ENCODE data around the gene APOF.
"Not testable (repeated sequence)": the region's sequence is repeated elsewhere in the genome, so short reads cannot be mapped to it uniquely, and the experiment has no call there.

Gene APOF

DNA sequence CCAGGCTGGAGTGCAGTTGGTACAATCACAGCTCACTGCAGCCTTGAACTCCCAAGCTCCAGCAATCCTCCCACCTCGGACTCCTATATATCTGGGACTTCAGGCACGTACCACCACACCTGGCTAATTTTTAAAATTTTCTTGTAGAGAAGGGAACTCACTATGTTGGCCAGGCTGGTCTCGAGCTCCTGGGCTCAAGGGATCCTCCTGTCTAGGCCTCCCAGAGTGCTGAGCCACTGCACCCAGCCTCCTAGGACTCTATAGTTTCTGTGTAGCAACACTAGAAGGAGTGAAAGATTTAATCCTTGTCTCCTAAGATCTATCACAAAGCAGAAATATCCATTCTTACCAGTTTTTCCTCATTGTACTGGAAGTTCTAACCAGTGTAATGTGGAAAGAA, 4.3 kb upstream of the APOF start:
- DNase-seq: no peak

DNA sequence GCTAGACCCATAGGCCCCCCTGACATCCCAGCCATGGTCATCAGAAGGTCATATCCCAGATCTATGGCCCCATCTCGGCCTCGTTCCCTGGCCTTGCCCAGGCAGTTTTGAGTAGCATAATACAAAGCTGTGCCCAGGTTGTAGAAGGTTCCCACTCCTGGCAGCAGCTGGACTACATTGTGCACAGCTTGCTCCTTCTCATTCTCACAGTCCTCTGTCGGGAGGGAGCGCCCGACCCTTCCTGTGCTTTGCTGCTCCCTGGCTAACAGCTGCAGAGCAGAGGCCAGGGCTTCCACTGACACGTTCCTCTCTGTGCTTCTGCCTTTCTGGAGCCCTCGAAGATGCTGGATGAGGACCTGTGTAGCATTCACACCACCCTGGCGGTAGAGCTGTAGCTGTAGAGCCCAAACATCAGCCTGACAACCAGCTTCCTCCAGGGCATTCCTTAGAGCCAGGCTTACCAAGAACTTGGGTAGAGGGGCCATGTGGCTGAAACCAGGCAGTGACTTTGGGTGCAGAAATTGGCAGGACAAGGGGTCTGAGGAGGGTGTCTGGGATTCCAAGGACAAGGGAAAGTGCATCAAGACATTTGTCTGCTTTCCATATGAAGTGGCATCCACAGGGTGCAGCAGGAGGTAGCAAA, 1.0 kb downstream of the APOF start:
- no peak for DNase-seq

DNA sequence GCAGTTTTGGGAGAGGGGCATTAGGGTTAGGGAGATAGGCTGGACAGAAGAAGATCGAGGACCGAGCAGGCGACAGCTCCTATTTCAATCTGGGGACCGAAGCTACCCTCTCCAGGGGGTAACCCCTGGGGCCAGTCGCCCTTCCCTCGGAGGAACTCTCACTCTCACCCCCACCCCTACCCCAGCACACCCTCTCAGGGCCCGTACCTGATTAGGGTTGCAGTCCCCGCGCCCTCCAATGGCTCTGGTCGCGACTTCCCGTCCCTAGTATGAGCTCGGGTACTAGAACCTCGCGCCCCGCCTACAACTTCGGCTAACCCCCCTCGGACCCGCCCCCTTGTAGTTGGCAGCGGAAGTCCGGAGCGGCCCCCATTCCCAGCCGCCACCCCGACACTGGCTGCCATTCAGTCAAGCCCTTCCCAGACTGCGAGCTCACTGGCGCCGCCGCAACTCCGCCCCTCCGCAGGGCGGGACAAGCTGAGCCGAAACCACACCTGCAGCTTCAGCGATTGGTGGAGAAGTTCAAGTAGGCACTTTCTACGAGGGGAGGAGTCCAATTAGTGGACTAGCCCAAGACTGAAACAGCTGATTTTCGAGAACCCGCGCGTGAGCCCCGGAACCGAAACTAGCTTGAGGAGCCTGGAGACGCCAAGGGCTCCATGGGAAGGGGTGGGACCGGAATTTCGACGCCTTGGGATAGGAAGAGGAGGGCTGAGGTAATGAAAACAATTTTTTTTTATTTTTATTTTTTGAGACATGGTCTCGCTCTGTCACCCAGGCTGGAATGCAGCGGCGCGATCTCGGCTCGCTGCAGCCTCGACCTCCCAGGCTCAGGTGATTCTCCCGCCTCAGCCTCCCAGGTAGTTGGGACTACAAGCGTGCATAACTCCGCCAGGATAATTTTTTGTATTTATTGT, 2.5 kb downstream of the APOF start, which contains the start of gene STAT2:
Gene STAT2 (minus strand): TSS at position 257 of the 917 bp plus-strand sequence. CDS start 3,536 bp downstream, outside the sequence.
- DNase-seq: peak; percentile 94

DNA sequence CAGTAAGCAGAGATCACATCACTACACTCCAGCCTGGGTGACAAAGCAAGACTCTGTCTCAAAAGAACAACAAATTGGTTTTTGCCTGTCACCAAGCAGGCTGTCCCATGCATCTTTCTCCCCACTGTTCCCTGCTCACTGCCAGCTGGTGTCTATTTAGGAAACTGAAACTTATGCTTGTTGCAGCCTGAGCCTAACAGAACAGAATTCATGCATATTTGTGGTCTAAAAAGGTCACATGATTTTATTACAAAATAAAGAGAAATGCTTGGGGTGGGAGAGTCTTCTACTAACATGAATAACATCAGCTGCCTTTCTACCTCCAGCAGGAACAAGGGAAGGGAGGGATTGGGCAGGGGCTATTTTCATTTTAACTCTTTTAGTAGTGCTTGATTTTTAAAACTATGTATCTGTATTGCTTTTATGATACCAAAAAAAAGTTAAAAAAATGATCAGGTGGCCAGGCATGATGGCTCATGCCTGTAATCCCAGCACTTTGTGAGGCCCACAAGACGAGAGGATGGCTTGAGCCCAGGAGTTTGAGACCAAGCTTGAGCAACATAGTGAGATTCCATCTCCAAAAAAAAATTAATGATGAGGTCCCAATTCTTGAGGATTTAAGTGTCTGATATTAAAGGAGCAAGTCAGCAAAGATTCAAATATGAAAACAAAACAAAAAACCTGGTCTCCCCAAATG, 3.7 kb downstream of the APOF start:
- DNase-seq: no peak

DNA sequence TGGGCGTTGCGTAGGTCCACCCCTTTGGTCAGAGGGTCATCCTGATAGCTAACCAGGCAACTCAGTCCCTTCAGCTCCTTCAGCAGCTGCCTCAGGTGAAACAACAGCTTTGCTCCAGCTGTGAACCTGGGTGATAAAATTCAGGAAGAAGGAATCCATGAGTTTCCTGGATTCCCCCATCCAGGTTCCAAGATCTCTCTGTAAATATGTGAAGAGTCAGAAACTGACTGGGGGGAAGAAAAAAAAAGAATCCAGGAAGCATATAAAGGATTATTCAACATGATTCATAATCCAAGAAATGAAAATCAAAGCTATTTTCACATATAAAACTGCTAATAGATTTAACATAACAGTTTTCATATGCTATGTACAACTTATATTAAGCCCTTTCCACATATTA, 11.3 kb downstream of the APOF start:
- no peak for DNase-seq

DNA sequence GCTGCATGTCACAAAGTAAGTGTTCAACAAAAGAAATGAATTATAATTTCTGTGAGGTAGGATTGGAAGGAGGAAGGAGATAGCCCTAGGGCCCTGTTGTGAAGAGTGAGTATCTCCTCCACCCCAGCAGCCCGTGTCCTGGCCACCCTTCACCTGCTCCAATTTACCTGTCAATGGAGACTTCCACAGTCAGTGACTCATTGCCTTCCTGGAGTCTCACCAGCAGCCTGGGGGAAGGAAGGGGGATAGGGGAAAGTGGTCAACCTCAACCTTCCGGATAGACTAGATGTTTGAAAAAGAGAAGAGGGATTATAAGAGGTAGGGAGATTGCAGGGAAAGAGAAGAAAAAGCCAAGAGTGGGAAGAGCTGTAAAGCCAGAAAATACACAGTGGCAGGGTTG, 12.0 kb downstream of the APOF start:
- DNase-seq: no peak

DNA sequence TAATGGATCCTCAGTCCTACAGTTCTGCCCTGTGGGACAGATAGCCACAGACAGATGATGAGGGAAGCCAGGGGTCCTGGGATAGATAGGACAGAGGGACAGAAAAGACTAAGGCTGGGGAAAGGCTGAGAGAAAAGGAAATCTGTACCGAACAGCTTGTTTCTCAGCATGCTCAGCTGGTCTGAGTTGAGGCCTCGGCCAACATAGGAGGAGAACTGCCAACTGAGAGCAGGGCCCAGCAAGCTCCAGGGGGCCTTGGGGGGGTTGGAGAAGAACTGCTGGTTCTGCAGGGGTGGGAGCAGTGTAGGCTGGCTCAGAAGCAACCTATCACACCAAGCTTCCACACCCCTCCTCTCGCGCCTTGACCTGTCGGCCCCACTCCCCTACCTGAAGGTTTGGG, 13.9 kb downstream of the APOF start:
- no peak for DNase-seq

DNA sequence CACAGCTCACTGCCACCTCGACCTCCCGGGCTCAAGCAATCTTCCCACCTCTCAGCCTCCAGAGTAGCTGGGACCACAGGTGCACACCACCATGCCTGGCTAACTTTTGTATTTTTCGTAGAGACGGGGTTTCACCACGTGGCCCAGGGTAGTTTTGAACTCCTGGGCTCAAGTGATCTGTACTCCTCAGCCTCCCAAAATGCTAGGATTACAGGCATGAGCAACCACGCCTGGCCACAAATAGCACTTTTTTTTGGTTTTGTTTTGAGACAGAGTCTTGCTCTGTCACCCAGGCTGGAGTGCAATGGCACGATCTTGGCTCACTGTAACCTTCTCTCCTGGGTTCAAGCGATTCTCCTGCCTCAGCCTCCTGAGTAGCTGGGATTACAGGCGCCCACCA, 15.4 kb downstream of the APOF start:
- not testable (repeated sequence) for DNase-seq

DNA sequence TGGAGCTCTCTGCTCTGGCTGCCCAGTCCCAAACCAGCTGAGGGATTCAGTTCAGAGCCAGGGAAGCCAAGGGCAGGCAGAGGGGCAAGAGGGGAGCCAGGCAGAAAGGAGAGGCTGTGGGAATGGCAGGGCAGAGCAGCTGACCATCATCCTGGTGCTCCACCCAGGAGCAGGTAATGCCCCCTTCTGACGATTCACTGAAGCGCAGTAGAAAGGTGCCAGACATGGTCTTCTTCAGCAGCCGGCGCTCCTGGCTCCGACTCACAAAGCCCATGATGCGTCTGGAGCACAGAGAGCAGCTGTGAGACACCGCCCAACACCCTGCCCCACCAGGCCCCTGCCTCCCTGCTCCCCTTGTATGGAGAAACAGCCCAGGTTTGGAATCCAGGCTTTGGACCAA, 16.0 kb downstream of the APOF start:
- DNase-seq: no peak

DNA sequence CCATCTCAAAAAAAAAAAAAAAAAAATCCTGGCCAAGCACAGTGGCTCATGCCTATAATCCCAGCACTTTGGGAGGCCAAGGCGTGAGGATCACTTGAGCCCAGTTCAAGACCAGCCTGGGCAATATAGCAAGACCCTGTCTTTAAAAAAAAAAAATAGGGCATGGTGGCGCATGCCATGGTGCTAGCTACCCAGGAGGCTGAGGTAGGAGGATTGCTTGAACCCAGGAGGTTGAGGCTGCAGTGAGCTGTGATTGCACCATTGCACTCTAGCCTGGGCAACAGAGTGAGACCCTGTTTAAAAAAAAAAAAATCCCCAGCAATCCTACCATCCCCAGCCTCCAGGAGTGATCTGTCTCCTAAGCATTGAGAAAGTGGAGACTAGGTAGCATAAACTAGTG, 20.4 kb downstream of the APOF start:
- DNase-seq: not testable (repeated sequence)

DNA sequence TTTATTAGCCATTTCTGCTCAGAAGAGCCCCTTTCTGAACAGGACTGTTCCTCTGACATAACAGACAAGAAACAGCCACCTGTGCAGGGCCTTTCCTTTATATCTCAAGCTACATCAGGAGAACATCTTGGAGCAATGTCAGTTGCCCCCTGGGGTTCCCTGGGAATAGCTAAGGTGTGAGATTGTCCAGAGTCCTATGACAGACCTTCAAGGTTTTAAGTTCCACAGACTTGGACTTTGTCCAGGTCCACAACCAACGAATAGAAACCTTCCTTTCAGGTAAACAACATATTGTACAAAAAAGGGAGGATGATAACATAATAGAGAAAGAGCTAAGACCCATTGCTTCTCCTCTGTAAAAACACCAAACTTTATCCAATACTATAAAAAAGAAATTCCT, 21.0 kb downstream of the APOF start:
- no peak for DNase-seq

DNA sequence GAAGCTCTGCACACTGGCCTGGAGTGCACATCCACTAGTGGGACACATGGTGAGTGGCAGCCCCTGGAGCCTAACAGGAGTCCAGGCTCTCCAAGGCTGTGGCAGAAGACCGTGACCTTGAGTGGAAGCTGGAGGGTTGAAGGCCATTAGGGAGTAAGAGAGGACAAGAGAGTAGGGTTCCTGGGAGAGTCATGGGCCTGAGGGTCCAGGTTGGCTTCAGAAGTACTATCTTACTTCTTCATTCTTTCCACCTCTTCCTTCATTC, 23.6 kb downstream of the APOF start:
- no peak for DNase-seq

DNA sequence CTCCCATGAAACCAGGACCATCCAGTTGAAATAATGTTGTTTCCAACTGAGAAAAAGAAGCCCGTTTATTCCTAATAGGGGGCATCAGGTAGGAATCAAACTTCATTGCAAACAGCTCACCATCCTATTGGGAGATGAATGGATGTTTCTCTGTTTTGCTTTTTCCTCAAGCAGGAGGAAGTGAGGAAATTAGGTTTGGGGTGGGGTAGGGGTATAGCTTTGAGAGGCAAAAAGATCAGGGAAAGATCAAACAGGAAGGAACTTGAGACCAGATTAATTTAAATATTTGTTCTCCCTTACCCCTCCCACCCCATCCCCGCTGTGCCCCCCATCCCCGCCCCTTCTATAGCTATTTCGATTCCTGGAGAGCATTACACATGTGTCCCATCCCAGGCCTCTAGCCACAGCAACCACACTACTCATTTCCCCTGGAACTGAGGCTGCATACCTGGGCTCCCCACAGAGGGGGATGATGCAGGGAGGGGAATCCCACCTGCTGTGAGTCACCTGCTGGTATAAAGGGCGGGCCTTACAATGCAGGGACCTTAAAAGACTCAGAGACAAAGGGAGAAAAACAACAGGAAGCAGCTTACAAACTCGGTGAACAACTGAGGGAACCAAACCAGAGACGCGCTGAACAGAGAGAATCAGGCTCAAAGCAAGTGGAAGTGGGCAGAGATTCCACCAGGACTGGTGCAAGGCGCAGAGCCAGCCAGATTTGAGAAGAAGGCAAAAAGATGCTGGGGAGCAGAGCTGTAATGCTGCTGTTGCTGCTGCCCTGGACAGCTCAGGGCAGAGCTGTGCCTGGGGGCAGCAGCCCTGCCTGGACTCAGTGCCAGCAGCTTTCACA, 24.1 kb downstream of the APOF start, which contains the start of gene IL23A:
Gene IL23A (plus strand): TSS at position 577 of the 850 bp plus-strand sequence. CDS start 161 bp downstream, at position 738.
- no peak for DNase-seq

DNA sequence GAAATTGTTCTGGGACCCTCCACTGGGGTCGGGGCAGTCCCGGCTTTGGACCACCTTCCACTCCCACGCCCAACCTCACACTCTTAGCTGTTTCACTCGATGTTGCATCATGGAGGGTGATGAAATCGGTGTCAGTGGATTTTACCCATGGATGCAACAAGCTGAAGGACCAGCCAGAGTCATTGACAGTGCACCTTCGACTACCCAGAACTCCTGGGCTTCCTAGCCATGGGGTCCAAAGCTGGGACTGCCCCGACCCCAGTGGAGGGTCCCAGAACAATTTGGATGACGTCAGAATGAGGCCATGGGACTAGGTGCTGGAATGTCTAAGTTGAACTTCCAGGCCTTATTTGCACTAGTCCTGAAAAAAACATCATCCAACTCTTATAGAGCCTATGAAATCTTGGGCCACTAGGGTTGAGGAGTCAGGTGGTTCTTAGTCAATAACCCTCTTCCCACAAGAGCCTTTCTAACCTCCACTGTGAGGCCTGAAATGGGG, 24.9 kb downstream of the APOF start:
- DNase-seq: no peak

DNA sequence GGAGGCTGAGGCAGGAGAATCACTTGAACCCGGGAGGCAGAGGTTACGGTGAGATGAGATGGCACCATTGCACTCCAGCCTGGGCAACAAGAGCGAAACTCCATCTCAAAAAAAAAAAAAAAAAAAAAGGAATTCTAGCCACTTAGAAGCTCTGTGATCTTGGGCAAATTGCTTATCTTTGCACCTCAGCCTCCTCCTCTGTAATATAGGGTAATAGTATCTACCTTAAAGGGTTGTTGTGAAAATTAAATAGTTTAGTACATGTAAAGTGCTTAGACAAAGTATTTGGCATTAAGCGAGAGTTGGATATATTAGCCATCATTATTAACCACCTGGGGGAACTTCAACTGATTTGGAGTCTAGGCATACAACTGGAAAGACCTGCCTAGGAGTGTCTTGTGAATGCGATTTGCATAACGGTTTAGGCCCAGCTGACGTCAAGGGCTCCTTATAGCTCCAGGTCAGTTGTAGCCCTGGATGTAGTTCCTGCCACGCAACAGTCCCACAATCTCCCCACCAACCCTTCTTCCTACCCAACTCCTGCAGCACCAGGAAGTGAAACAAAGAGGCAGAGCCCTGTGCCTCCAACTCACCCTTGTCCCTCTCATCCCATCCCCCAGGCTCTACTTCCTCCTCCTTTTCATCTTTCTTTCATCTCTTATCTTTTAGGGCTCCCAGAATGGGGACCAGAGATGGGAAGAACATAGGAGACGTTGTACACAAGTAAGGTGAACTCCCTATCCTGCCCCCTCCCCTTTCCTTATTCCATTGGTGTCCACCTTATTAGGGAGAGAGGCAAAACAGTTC, 26.1 kb downstream of the APOF start:
- DNase-seq: no peak

DNA sequence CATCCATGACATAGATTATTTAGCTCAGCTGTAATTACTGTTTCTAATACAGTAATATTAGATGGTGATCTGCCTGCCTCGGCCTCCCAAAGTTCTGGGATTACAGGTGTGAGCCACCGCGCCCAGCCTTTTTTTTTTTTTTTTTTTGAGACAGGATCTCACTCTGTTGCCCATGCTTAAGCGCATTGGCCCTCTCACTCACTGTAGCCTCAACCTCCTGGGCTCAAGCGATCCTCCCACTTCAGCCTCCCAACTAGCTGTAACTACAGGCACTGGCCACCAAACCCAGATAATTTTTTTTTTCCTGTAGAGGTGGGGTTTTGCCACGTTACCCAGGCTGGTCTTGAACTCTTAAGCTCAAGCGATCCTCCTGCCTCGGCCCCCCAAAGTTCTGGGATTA, 27.1 kb downstream of the APOF start:
- not testable (repeated sequence) for DNase-seq

DNA sequence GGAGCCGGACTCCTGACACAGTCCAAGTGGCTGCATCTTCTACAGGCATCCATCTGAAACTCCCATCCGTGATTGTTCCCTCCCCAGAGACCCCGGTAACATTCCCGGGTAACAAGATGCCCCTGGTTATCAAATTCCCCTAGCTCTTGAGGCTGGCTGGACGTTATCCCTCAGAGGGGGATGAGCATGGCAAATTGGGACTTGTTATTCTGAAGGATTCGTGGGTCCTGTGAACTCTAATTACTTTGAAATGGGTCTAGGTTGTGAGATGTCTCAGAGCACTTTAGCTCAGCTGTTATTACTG, 28.2 kb downstream of the APOF start:
- DNase-seq: no peak

DNA sequence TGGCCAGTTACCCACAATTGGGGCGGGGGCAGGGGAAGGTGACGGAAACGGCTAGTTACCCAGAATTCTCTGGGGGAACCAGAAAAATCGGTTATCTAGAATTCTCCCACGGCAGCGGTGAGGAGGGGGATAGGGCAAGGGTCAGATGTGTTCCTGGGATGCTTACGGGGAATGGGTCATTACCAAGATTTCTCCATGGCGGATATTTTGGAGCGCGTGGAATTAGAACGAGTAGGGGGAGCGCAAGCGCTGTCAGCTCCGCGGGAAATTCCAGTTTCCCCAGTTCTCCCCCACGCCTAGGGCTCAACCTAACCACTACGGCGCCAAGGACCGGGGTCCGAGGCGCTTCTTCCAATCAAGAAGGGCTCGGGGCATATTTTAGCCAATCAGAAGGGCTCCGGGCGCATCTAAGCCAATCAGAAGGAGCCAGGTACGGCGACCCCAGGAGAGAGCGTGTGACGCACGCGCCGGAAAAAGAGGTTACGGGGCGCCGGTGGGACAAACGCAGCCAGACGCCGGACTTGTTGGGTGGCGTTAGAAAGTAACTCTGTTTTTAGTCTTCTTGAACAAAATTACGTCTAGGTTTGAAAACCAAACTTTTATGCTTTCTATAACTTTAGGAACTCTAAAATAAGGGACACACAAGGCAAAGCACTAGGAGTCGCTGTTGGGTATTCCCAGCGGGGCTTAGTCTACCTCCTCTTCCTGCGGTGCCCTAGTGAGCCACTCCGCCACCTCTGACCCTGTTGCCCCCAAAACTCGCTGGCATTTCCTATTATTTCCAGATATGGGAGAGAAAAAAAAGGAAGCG, 28.8 kb downstream of the APOF start, which contains the start of gene PAN2:
Gene PAN2 (minus strand): TSS at position 322 of the 811 bp plus-strand sequence. CDS start 906 bp downstream, outside the sequence.
- peak; percentile 90 for DNase-seq

DNA sequence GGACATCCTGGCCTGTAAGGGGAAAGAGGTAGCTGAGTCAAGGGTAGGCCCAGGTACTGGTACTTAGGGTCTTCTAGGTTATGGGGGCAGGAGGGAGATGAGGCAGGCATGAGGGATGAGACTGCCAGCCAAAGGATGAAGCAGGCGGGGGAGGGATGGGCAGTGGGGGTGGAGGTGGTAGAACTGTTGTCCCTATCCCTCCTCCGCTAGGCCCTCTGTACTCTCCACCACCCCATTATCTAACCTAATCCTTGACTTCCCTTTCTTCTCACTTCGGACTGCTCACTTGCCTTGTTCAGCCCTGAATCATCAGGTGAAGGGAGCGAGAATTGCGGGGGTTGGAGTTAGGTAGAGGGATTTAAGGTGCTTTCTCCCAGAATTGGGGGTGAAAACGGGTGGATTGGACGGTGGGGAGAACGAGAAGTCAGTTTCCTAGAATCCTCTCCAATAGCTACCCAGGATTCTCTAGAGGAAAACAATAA, 29.4 kb downstream of the APOF start:
- no peak for DNase-seq

DNA sequence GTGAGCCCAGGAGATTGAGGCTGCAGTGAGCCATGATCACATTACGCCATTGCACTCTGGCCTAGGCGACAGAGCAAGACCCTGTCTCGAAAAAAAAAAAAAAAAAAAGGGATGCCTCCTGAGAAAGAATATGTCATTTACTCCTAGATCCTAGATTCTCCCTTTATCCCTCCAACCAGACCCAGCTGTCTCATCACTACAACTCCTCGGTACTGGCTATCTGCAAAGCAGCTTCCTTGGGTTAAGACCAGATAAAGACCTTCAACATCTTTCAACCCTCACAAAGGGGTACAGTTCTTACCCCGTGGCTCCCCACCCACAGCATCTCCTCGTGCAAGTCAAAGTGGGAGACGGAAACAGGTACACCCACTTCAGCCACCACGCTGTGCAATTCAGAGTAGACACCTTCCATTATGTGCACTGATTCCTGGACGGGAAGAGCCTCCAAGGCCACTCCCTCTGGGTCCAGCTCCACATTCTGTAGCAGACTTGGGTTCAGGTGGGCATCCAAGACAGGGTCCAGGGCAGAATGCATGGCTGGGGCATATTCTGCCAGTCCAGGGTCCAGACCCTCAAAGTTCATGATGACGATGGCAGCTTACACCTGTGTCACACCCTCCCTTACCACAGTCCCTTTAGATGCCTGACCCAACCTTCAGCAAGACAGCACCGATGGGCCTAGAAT, 30.0 kb downstream of the APOF start:
- DNase-seq: no peak

Data from NCI-H1694 (cell line).